NB4 (cell line): ENCODE measurements around the gene CLNK.
A peak's percentile ranks its signal among the peaks of the same experiment; 100 is the strongest.

Experiments
- DNase-seq: peaks from one replicate; pipeline ENCODE4 v3.0.0; 2010; ENCODE audit warnings: low read depth
- H3K4me3 ChIP-seq: one replicate; pipeline ENCODE4 v1.5.1; 2011; ENCODE audit warnings: mild to moderate bottlenecking, low read depth, low read length, moderate library complexity
- MAX ChIP-seq: IDR thresholded peaks from 2 replicates; pipeline ENCODE4 v1.6.1; 2011; ENCODE audit warnings: low read depth, low read length
- MYC ChIP-seq: IDR thresholded peaks from 2 replicates; pipeline ENCODE4 v1.6.1; 2011; ENCODE audit warnings: low read depth, low read length
- POLR2A ChIP-seq: IDR thresholded peaks from 2 replicates; pipeline ENCODE4 v1.6.1; 2011; ENCODE audit warnings: mild to moderate bottlenecking; ENCODE audit not compliant: insufficient read length; ENCODE audit errors: extremely low read depth
- TF ChIP-seq, protein P1 (sequence below): IDR thresholded peaks from one replicate; pipeline ENCODE4 v1.5.1; 2012; ENCODE audit warnings: low read depth, low read length

The CLNK gene

GRCh38 chr4:10587697-10588096, 96.9 kb downstream of the CLNK start:
- peak; percentile 38 for DNase-seq
- no peak overlapping the region for H3K4me3 ChIP-seq
- TF ChIP-seq POLR2A = no peak
- TF ChIP-seq MAX = no peak
- TF ChIP-seq MYC = no peak
- TF ChIP-seq, protein P1, sequence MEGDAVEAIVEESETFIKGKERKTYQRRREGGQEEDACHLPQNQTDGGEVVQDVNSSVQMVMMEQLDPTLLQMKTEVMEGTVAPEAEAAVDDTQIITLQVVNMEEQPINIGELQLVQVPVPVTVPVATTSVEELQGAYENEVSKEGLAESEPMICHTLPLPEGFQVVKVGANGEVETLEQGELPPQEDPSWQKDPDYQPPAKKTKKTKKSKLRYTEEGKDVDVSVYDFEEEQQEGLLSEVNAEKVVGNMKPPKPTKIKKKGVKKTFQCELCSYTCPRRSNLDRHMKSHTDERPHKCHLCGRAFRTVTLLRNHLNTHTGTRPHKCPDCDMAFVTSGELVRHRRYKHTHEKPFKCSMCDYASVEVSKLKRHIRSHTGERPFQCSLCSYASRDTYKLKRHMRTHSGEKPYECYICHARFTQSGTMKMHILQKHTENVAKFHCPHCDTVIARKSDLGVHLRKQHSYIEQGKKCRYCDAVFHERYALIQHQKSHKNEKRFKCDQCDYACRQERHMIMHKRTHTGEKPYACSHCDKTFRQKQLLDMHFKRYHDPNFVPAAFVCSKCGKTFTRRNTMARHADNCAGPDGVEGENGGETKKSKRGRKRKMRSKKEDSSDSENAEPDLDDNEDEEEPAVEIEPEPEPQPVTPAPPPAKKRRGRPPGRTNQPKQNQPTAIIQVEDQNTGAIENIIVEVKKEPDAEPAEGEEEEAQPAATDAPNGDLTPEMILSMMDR = no peak

GRCh38 chr4:10587296-10587695, 97.3 kb downstream of the CLNK start:
- TF ChIP-seq MYC (no peak), POLR2A (no peak), MAX (no peak)
- TF ChIP-seq, protein P1 = no peak

DNA sequence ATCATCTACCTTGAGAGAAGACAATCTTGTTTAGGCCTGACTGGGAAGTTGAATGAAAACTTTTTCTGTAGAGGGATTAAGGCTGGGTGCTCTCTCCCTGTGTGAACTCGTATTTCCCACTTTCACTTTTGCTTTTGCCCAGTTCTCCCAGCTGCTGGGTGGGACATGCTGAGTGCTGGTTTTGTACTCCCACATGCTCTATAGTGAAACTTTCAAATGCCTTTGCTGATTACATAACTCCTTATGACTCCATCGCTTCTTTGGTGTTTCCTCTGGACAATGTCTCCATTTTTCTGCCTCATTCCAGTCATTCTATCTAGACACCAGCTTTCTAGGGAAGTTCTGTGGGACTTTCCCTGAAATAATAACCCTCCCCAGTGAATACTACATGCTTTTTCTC, 100.5 kb downstream of the CLNK start:
- H3K4me3 ChIP-seq = no peak overlapping the region
- TF ChIP-seq MYC (no peak), MAX (no peak), POLR2A (no peak)
- TF ChIP-seq, protein P1 = no peak
- DNase-seq = peak; percentile 63

More at GRCh38 chr4:10587296-10587695, 97.3 kb downstream of the CLNK start:
- H3K4me3 ChIP-seq = no peak overlapping the region
- DNase-seq = no peak

- TF ChIP-seq, protein P1 = no peak
- TF ChIP-seq MYC (no peak), POLR2A (no peak), MAX (no peak)
- no peak overlapping the region for H3K4me3 ChIP-seq
- DNase-seq = no peak
These were observed 101.6 kb downstream of the CLNK start for GRCh38 chr4:10582951-10583350.

GRCh38 chr4:10582059-10582686, 102.4 kb downstream of the CLNK start:
- TF ChIP-seq POLR2A (no peak), MYC (no peak), MAX (no peak)
- TF ChIP-seq, protein P1 = peak; percentile 87
- H3K4me3 ChIP-seq = no peak overlapping the region
- DNase-seq = peak; percentile 42

GRCh38 chr4:10581022-10581421, 103.5 kb downstream of the CLNK start:
- no peak for DNase-seq
- TF ChIP-seq POLR2A (no peak), MYC (no peak), MAX (no peak)
- TF ChIP-seq, protein P1 = no peak
- H3K4me3 ChIP-seq = no peak overlapping the region
